ENCODE measurements around the gene SSBP2.

SSBP2 gene

DNA sequence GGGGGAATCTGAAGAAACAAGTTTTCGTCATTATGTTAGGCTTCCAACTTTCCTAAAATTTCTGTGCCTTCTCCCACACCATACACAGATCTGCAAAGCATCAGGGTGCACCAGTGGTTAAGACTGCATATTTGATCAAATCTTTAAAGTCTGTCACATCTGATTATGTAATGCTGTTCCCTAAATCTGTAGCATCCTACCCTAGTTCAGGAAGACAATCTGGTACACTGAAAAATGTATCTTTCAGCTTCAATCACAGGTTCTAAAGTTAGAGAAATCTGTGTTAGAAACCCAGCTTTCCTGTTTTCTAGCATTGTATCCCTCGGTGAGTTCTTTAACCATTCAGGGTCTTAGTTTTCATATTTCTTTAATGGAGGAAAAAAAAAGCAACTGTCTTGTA lies 3.9 kb downstream of the SSBP2 start:
- no peak overlapping the region for H3K27ac ChIP-seq (replicated peaks)
- no peaks in the 10 kb centered on the region for H3K27me3 ChIP-seq (ENCODE audit: insufficient read depth, poor library complexity, severe bottlenecking)
- DNase-seq (ENCODE audit: low read depth in 1 of 2, low spot score in 1 of 2) = no peak
- TF ChIP-seq POLR2AphosphoS5 (IDR thresholded peaks at IDR 0.05; ENCODE audit: low read depth) (no peak), GABPA (IDR thresholded peaks at IDR 0.05; ENCODE audit: low read depth) (no peak), SPI1 (IDR thresholded peaks at IDR 0.05; ENCODE audit: borderline replicate concordance, low read depth) (no peak)
- TF ChIP-seq, protein P1, sequence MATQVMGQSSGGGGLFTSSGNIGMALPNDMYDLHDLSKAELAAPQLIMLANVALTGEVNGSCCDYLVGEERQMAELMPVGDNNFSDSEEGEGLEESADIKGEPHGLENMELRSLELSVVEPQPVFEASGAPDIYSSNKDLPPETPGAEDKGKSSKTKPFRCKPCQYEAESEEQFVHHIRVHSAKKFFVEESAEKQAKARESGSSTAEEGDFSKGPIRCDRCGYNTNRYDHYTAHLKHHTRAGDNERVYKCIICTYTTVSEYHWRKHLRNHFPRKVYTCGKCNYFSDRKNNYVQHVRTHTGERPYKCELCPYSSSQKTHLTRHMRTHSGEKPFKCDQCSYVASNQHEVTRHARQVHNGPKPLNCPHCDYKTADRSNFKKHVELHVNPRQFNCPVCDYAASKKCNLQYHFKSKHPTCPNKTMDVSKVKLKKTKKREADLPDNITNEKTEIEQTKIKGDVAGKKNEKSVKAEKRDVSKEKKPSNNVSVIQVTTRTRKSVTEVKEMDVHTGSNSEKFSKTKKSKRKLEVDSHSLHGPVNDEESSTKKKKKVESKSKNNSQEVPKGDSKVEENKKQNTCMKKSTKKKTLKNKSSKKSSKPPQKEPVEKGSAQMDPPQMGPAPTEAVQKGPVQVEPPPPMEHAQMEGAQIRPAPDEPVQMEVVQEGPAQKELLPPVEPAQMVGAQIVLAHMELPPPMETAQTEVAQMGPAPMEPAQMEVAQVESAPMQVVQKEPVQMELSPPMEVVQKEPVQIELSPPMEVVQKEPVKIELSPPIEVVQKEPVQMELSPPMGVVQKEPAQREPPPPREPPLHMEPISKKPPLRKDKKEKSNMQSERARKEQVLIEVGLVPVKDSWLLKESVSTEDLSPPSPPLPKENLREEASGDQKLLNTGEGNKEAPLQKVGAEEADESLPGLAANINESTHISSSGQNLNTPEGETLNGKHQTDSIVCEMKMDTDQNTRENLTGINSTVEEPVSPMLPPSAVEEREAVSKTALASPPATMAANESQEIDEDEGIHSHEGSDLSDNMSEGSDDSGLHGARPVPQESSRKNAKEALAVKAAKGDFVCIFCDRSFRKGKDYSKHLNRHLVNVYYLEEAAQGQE (IDR thresholded peaks at IDR 0.05; ENCODE audit: insufficient replicate concordance, low read depth) = no peak
- TF ChIP-seq, protein P2, sequence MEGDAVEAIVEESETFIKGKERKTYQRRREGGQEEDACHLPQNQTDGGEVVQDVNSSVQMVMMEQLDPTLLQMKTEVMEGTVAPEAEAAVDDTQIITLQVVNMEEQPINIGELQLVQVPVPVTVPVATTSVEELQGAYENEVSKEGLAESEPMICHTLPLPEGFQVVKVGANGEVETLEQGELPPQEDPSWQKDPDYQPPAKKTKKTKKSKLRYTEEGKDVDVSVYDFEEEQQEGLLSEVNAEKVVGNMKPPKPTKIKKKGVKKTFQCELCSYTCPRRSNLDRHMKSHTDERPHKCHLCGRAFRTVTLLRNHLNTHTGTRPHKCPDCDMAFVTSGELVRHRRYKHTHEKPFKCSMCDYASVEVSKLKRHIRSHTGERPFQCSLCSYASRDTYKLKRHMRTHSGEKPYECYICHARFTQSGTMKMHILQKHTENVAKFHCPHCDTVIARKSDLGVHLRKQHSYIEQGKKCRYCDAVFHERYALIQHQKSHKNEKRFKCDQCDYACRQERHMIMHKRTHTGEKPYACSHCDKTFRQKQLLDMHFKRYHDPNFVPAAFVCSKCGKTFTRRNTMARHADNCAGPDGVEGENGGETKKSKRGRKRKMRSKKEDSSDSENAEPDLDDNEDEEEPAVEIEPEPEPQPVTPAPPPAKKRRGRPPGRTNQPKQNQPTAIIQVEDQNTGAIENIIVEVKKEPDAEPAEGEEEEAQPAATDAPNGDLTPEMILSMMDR (IDR thresholded peaks at IDR 0.05; ENCODE audit: insufficient read depth, low read length) = no peak
- H3K4me3 ChIP-seq (replicated peaks; ENCODE audit: insufficient read depth, low read length) = no peak overlapping the region

DNA sequence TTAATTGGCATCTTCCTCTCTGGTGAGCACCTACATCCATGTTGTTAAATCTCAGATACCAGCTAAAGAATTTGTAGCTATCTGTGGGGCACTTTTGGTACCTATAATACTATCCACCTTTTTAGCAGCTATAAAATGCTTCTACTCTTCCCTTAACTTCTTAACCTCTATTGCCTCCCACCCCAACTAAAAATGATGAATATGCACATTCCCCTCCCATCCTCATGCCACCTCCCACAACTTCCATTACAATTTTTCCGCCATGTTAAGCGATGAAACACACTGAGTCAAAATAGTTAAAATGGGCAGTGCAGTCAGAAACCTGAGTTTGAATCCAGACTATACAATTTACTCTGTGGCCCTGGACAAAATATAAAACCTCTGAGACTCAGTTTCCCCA lies 10.1 kb downstream of the SSBP2 start:
- H3K27me3 ChIP-seq (ENCODE audit: insufficient read depth, poor library complexity, severe bottlenecking) = no peaks in the 10 kb centered on the region
- TF ChIP-seq POLR2AphosphoS5 (IDR thresholded peaks at IDR 0.05; ENCODE audit: low read depth) = no peak
- TF ChIP-seq, protein P2 (IDR thresholded peaks at IDR 0.05; ENCODE audit: insufficient read depth, low read length) = no peak
- TF ChIP-seq SPI1 (IDR thresholded peaks at IDR 0.05; ENCODE audit: borderline replicate concordance, low read depth) = no peak
- no peak for TF ChIP-seq GABPA (IDR thresholded peaks at IDR 0.05; ENCODE audit: low read depth)
- TF ChIP-seq, protein P1 (IDR thresholded peaks at IDR 0.05; ENCODE audit: insufficient replicate concordance, low read depth) = no peak
- DNase-seq (ENCODE audit: low read depth in 1 of 2, low spot score in 1 of 2) = no peak
- H3K4me3 ChIP-seq (replicated peaks; ENCODE audit: insufficient read depth, low read length) = no peak overlapping the region
- H3K27ac ChIP-seq (replicated peaks) = no peak overlapping the region

DNA sequence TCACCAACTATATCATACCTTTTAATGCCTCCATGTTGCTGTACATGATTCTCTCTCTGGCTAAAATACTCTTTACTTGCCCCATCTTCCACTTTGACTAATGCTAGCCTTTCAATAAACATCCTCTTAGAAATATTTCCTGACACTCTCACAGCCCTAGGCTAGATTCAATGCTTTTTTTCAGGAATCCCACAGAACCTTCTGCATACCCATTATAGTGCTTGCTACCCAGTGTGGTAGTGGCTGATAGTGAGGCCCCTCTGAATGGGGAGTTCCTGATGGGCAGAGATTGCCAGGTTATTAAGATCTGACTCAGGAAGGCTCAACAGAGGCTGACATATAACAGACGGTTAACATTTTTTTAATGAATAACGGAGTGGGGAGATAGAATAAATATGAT lies 11.6 kb downstream of the SSBP2 start:
- DNase-seq (ENCODE audit: low read depth in 1 of 2, low spot score in 1 of 2) = no peak
- H3K27me3 ChIP-seq (ENCODE audit: insufficient read depth, poor library complexity, severe bottlenecking) = no peaks in the 10 kb centered on the region
- no peak overlapping the region for H3K27ac ChIP-seq (replicated peaks)
- H3K4me3 ChIP-seq (replicated peaks; ENCODE audit: insufficient read depth, low read length) = no peak overlapping the region
- TF ChIP-seq, protein P1 (IDR thresholded peaks at IDR 0.05; ENCODE audit: insufficient replicate concordance, low read depth) = no peak
- TF ChIP-seq, protein P2 (IDR thresholded peaks at IDR 0.05; ENCODE audit: insufficient read depth, low read length) = no peak
- TF ChIP-seq SPI1 (IDR thresholded peaks at IDR 0.05; ENCODE audit: borderline replicate concordance, low read depth) = no peak
- no peak for TF ChIP-seq POLR2AphosphoS5 (IDR thresholded peaks at IDR 0.05; ENCODE audit: low read depth)

Data from HL-60 (cell line).